Osteocyte (in vitro differentiated cells): ENCODE results near the gene PIMREG. TPM values are rescaled to one million over a fixed set of nuclear protein-coding genes. Genes with fewer than 3 reads are reported as not detected.

Experiments used
- DNase-seq: peaks from one replicate; pipeline ENCODE4 v3.0.0; 2021; ENCODE audit warnings: mixed read lengths; ENCODE audit not compliant: unreplicated experiment; ENCODE audit errors: extremely low spot score
- H3K27ac Mint-ChIP-seq: one replicate; pipeline ENCODE4 v1.8.0; 2021; ENCODE audit warnings: mild to moderate bottlenecking, mixed read lengths; ENCODE audit not compliant: unreplicated experiment
- H3K27me3 Mint-ChIP-seq: one replicate; pipeline ENCODE4 v1.8.0; 2021; ENCODE audit warnings: mixed read lengths; ENCODE audit not compliant: unreplicated experiment
- H3K36me3 Mint-ChIP-seq: one replicate; pipeline ENCODE4 v1.8.0; 2021; ENCODE audit warnings: mixed read lengths; ENCODE audit not compliant: unreplicated experiment
- H3K4me1 Mint-ChIP-seq: one replicate; pipeline ENCODE4 v1.8.0; 2021; ENCODE audit warnings: mixed read lengths; ENCODE audit not compliant: unreplicated experiment
- H3K4me3 Mint-ChIP-seq: one replicate; pipeline ENCODE4 v1.8.0; 2021; ENCODE audit warnings: mild to moderate bottlenecking, moderate library complexity, mixed read lengths; ENCODE audit not compliant: unreplicated experiment
- H3K9me3 Mint-ChIP-seq: one replicate; pipeline ENCODE4 v1.8.0; 2021; ENCODE audit warnings: mixed read lengths; ENCODE audit not compliant: unreplicated experiment
- total RNA-seq: library from RNA; stranded (reverse); gene quantifications from 2 replicates; pipeline ENCODE4 v1.2.1, GENCODE V29; 2021
- TF ChIP-seq, protein P1 (sequence below): fragments of 200-600 bp; sonication (generic); IDR thresholded peaks from 2 replicates; pipeline ENCODE4 v1.5.0; 2021; ENCODE audit warnings: antibody characterized with exemption, mild to moderate bottlenecking, moderate library complexity

PIMREG gene
- total RNA-seq, 1 donor from 2014 or later: 8.9 TPM

DNA sequence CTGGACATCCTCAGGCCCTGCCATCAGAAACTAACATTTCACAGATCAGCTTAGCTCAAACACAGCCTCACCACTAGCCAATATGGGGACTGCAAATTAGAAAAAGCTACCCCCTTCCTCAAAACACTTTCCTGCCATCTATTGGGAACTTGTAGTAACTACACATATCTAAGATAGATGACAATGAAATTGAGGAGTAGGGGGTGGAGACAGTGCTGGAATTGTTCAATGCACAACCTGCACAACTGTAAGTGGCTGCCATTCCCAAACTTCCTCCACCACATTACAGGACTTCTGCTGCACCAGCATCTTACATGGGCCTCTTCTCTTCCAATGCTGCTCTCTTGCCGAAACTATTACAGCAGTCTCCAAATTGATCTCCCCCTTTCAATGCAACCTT, 31.2 kb upstream of the PIMREG start:
- peaks cover 8% of the 10 kb centered on the region for H3K27me3 Mint-ChIP-seq
- H3K4me1 Mint-ChIP-seq: no peaks in the 10 kb centered on the region
- H3K27ac Mint-ChIP-seq: no peak overlapping the region
- H3K9me3 Mint-ChIP-seq: no peaks in the 10 kb centered on the region
- TF ChIP-seq, protein P1, sequence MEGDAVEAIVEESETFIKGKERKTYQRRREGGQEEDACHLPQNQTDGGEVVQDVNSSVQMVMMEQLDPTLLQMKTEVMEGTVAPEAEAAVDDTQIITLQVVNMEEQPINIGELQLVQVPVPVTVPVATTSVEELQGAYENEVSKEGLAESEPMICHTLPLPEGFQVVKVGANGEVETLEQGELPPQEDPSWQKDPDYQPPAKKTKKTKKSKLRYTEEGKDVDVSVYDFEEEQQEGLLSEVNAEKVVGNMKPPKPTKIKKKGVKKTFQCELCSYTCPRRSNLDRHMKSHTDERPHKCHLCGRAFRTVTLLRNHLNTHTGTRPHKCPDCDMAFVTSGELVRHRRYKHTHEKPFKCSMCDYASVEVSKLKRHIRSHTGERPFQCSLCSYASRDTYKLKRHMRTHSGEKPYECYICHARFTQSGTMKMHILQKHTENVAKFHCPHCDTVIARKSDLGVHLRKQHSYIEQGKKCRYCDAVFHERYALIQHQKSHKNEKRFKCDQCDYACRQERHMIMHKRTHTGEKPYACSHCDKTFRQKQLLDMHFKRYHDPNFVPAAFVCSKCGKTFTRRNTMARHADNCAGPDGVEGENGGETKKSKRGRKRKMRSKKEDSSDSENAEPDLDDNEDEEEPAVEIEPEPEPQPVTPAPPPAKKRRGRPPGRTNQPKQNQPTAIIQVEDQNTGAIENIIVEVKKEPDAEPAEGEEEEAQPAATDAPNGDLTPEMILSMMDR: peak; percentile 51
- DNase-seq: no peak
- H3K36me3 Mint-ChIP-seq: no peaks in the 10 kb centered on the region
- no peak overlapping the region for H3K4me3 Mint-ChIP-seq

- TF ChIP-seq, protein P1: no peak
- no peaks in the 10 kb centered on the region for H3K9me3 Mint-ChIP-seq
- peaks cover 4% of the 10 kb centered on the region for H3K27me3 Mint-ChIP-seq
- H3K27ac Mint-ChIP-seq: no peak overlapping the region
- no peak overlapping the region for H3K4me3 Mint-ChIP-seq
- no peaks in the 10 kb centered on the region for H3K4me1 Mint-ChIP-seq
- DNase-seq: no peak
- no peaks in the 10 kb centered on the region for H3K36me3 Mint-ChIP-seq
Observed at GRCh38 chr17:6415616-6416015, 28.6 kb upstream of the PIMREG start.

DNA sequence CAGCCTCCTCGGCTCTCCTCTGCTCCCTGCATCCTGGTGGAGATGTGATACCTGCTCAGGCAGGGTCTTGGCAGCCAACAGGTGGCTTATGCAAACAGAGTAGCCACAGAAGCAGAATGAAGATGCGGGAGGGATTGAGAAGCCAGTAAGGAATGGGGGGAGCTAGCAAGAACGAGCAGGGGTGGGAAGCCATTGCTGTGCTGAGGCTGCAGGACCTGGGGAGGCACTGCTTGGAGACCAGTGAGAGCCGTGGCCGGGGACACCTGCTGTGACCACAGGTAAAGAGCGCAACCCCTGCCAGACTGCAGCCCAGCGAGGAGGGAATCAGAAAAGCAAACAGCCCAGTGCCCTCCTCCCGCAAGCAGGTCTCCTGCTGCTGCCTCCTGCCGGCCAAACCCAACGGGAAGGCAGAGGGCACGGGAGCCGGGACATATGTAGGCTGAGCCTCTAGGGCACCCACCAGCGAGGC, 24.0 kb upstream of the PIMREG start:
- Mint-ChIP-seq H3K4me1 (no peaks in the 10 kb centered on the region), H3K9me3 (no peaks in the 10 kb centered on the region), H3K27me3 (peaks cover 8% of the 10 kb centered on the region), H3K4me3 (no peak overlapping the region), H3K27ac (no peak overlapping the region), H3K36me3 (no peaks in the 10 kb centered on the region)
- DNase-seq: no peak
- TF ChIP-seq, protein P1: peak; percentile 31

- no peak overlapping the region for H3K4me3 Mint-ChIP-seq
- DNase-seq: peak; percentile 92
- peaks cover 4% of the 10 kb centered on the region for H3K27me3 Mint-ChIP-seq
- no peaks in the 10 kb centered on the region for H3K36me3 Mint-ChIP-seq
- H3K27ac Mint-ChIP-seq: no peak overlapping the region
- H3K9me3 Mint-ChIP-seq: no peaks in the 10 kb centered on the region
- TF ChIP-seq, protein P1: peak; percentile 91
- no peaks in the 10 kb centered on the region for H3K4me1 Mint-ChIP-seq
Observed at GRCh38 chr17:6421700-6422604, 22.3 kb upstream of the PIMREG start.

DNA sequence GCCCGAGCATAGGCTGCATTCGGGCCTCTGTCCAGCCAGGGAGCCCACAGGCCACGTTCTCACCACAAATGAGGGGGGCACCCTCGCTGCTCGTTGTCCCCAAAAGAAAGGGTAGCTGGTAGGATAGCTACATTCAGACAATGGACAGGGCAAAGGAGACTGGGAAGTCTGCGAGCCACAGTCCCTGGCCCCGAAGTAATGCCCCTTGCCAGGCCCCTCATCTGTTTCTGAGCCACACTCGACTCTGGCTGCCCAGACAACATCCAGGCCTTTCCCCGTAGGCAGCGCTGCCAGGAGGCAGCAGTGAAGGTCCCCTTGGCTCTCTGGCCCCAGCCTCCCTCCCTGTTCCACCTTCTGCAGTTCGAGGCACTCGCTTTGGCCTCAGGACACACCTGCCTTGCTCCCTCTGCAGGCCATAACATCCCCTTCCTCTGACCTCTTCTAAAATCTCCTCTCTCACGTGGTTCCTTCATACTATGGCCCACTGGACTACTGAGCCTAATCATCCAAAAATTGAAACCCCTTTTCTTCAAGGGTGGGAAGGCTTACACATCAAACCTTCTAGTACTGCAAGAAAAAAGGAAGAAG, 21.5 kb upstream of the PIMREG start:
- DNase-seq: no peak
- Mint-ChIP-seq H3K27me3 (peaks cover 4% of the 10 kb centered on the region), H3K4me3 (no peak overlapping the region), H3K27ac (no peak overlapping the region), H3K36me3 (no peaks in the 10 kb centered on the region), H3K9me3 (no peaks in the 10 kb centered on the region), H3K4me1 (peaks cover 5% of the 10 kb centered on the region)
- TF ChIP-seq, protein P1: no peak
